ENCODE data around the gene CHMP2A. TPM values are rescaled to one million over a fixed set of nuclear protein-coding genes. Genes with fewer than 3 reads are reported as not detected.
A peak's percentile ranks its signal among the peaks of the same experiment; 100 is the strongest.
"Not testable (repeated sequence)": the region's sequence is repeated elsewhere in the genome, so short reads cannot be mapped to it uniquely, and the experiment has no call there.

Gene CHMP2A
- total RNA-seq, 3 donors from 2014 or later = 74.6 to 157 (median 92.8) TPM

DNA sequence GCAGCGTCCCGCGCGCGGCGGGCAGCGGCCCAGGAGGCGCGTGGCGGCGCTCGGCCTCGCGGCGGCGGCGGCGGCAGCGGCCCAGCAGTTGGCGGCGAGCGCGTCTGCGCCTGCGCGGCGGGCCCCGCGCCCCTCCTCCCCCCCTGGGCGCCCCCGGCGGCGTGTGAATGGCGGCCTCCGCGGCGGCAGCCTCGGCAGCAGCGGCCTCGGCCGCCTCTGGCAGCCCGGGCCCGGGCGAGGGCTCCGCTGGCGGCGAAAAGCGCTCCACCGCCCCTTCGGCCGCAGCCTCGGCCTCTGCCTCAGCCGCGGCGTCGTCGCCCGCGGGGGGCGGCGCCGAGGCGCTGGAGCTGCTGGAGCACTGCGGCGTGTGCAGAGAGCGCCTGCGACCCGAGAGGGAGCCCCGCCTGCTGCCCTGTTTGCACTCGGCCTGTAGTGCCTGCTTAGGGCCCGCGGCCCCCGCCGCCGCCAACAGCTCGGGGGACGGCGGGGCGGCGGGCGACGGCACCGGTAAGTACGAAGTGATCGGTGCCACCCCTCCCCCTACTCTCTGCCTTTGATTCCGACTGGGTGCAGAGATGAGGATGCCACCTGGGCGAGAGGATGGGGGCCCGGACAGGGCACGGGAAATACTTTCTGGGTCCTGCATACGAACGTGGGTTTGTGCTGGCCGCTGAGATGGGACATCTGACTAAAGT lies 10.2 kb downstream of the CHMP2A start:
- peak overlapping the region; percentile 87 to 99 (median 93) for H3K4me3 ChIP-seq
- H3K27me3 ChIP-seq = no peaks in the 10 kb centered on the region
- H3K4me1 ChIP-seq = peaks cover 11 to 18% of the 10 kb centered on the region in 2 donors
- H3K36me3 ChIP-seq = peaks cover 17% of the 10 kb centered on the region
- H3K9me3 ChIP-seq = no peaks in the 10 kb centered on the region
- intact Hi-C loops (cut with DNase I; ENCODE audit: low total_unique reads) = no loop called here
- H3K27ac ChIP-seq = peak overlapping the region; percentile 97
- no peak for DNase-seq (ENCODE audit: low spot score in 2 of 2)
- TF ChIP-seq, protein P1, sequence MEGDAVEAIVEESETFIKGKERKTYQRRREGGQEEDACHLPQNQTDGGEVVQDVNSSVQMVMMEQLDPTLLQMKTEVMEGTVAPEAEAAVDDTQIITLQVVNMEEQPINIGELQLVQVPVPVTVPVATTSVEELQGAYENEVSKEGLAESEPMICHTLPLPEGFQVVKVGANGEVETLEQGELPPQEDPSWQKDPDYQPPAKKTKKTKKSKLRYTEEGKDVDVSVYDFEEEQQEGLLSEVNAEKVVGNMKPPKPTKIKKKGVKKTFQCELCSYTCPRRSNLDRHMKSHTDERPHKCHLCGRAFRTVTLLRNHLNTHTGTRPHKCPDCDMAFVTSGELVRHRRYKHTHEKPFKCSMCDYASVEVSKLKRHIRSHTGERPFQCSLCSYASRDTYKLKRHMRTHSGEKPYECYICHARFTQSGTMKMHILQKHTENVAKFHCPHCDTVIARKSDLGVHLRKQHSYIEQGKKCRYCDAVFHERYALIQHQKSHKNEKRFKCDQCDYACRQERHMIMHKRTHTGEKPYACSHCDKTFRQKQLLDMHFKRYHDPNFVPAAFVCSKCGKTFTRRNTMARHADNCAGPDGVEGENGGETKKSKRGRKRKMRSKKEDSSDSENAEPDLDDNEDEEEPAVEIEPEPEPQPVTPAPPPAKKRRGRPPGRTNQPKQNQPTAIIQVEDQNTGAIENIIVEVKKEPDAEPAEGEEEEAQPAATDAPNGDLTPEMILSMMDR (IDR thresholded peaks at IDR 0.05) = no peak
- TF ChIP-seq POLR2A (IDR thresholded peaks at IDR 0.05) (no peak), POLR2AphosphoS5 (IDR thresholded peaks at IDR 0.05) (no peak)

DNA sequence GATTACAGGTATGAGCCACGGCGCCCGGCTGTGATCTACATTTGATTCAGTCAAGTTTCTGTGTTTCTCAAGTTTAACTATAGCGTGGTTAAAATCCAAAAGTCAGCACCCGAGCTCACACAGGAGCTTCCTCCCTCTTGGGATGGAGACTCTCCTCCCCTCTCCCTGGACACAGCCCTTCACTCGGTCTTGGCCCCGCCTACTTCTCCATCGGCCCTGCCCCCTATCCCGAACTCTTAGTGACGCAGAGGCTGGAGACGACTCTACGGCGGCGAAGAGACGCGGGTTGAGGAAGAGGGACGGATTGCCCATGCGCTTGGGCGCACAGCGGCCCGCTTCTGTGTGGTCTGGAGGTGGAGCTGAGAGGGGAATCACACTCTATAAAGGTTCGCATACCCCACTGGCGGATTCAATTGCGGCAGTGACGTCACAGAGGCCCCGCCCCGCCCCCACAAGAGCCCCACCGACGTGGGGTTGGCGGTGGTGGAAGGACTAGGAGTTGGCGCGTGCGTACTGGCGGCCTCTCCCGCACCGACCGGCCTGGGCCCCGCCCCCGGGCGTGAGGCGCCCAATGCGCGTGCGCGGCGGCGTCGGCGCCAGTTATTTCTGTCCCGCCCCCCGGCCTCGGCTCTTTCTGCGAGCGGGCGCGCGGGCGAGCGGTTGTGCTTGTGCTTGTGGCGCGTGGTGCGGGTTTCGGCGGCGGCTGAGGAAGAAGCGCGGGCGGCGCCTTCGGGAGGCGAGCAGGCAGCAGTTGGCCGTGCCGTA lies 10.9 kb downstream of the CHMP2A start, which contains the start of gene TRIM28:
TRIM28 (plus strand) TSS at position 239 of the 765 bp plus-strand sequence. CDS start 694 bp downstream, outside the sequence.
- Histone ChIP-seq H3K4me1 (peaks cover 11 to 18% of the 10 kb centered on the region in 2 donors), H3K27ac (peak within 1 kb of the TSS; percentile 97), H3K27me3 (no peaks in the 10 kb centered on the region), H3K36me3 (peaks cover 15% of the 10 kb centered on the region), H3K9me3 (no peaks in the 10 kb centered on the region), H3K4me3 (peak within 1 kb of the TSS; percentile 87 to 99 (median 93))
- TF ChIP-seq POLR2AphosphoS5 (IDR thresholded peaks at IDR 0.05) = peak; percentile 96 to 97 (median 96)
- TF ChIP-seq, protein P1 (IDR thresholded peaks at IDR 0.05) = peak in 2 of 3 donors; percentile 21 to 22
- TF ChIP-seq POLR2A (IDR thresholded peaks at IDR 0.05) = peak; percentile 90
- intact Hi-C loops (cut with DNase I; ENCODE audit: low total_unique reads) = no loop called here
- peak; percentile 98 to 99 for DNase-seq (ENCODE audit: low spot score in 2 of 2)

DNA sequence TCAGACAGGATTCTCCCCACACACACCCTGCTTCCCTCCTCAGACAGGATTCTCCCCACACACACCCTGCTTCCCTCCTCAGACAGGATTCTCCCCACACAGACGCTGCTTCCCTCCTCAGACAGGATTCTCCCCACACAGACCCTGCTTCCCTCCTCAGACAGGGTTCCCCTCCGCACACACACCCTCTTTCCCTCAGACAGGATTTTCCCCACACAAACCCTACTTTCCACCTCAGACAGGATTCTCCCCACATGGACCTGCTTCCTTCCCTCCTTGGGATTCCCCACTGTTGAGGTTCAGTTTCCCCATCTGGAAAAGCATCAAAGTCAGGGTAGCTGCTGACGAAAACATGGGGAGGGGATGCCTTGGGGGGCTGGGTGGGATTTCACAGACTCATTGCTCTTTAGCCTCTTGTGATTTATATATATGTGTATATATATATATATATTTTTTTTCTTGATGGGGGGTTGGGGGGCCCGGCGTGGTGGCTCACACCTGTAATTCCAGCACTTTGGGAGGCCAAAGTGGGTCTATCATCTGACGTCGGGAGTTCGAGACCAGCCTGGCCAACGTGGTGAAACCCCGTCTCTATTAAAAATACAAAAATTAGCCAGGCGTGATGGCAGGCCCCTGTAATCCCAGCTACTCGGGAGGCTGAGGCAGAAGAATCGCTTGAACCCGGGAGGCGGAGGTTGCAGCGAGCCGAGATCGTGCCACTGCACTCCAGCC lies 12.1 kb downstream of the CHMP2A start:
- not testable (repeated sequence) for H3K27me3 ChIP-seq
- H3K27ac ChIP-seq = peak overlapping the region; percentile 97

DNA sequence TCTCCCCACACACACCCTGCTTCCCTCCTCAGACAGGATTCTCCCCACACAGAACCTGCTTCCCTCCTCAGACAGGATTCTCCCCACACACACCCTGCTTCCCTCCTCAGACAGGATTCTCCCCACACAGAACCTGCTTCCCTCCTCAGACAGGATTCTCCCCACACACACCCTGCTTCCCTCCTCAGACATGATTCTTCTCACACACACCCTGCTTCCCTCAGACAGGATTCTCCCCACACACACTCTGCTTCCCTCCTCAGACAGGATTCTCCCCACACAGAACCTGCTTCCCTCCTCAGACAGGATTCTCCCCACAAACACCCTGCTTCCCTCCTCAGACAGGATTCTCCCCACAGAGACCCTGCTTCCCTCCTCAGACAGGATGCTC lies 15.7 kb downstream of the CHMP2A start:
- H3K4me1 ChIP-seq; H3K9me3 ChIP-seq; intact Hi-C loops (cut with DNase I; ENCODE audit: low total_unique reads); DNase-seq (ENCODE audit: low spot score in 2 of 2); H3K27ac ChIP-seq; H3K4me3 ChIP-seq; H3K27me3 ChIP-seq; H3K36me3 ChIP-seq: not testable (repeated sequence)

More for the DNA sequence above, 12.1 kb downstream of the CHMP2A start:
- H3K4me3 ChIP-seq = peak overlapping the region in 2 of 3 donors; percentile 87 to 99
- intact Hi-C loops (cut with DNase I; ENCODE audit: low total_unique reads); H3K9me3 ChIP-seq; H3K36me3 ChIP-seq; DNase-seq (ENCODE audit: low spot score in 2 of 2): not testable (repeated sequence)
- peaks cover 17 to 18% of the 10 kb centered on the region in 2 donors for H3K4me1 ChIP-seq

DNA sequence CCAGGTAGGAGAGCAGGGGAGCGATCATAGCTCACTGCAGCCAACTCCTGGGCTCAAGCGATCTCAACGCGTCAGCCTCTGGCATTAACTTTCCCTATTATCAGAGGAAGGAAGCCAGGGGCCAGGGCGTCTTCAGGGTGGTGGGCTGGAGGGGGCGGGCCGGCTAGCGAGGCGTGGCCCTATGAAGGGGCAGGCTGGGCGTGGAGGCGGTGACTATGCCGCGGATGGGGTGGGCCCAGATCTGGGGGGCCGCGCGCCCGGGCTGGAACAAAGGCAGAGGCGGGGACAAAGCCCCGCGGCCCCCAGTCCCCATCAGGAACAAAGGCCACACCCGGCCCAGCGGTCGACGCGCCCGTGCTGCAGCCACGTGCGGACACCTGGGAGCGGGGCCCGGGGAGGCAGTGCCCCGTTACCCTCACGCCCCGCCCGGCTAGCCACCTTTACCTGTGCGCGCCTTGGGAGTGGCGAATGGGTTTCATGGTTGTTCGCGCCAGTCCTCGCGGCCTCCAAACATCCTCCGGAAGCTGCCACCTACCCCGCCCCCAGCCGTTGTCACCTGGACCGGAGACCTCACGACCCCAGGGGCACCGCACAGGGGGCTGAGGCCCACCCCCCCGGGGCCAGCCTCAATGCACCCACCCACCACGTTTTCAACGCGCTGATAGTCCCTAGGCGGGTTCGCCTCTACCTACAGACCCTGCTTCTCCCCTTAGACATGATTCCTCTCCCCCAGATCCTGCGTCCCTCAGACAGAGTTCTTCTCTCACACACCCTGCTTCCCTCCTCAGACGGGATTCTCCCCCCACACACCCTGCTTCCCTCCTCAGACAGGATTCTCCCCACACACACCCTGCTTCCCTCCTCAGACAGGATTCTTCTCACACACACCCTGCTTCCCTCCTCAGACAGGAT lies 16.4 kb downstream of the CHMP2A start:
- Histone ChIP-seq H3K4me3 (peak overlapping the region; percentile 22 to 76 (median 58)), H3K36me3 (no peaks in the 10 kb centered on the region), H3K27me3 (no peaks in the 10 kb centered on the region), H3K9me3 (no peaks in the 10 kb centered on the region), H3K27ac (peak overlapping the region; percentile 78 to 84), H3K4me1 (peaks cover 0 to 6% of the 10 kb centered on the region in 2 donors)
- DNase-seq (ENCODE audit: low spot score in 2 of 2) = no peak
- TF ChIP-seq POLR2A (IDR thresholded peaks at IDR 0.05) = no peak
- peak in 1 of 3 donors; percentile 32 for TF ChIP-seq POLR2AphosphoS5 (IDR thresholded peaks at IDR 0.05)
- intact Hi-C loops (cut with DNase I; ENCODE audit: low total_unique reads) = no loop called here

Data from breast epithelium (tissue), 4 donors.